Cardiac septum (tissue), 1 donor: ENCODE data around the gene GAPT. TPM values are rescaled to one million over a fixed set of nuclear protein-coding genes. Genes with fewer than 3 reads are reported as not detected.

Source experiments
- microRNA-seq: library from miRNA; unstranded; fragments of <30 nt; microRNA quantifications from one replicate; pipeline ENCODE4 v1.2.0, GENCODE V29; 2020
- total RNA-seq: library from RNA; stranded (reverse); fragmentation: NEBNext Ultra II Directional; extraction: Animal tissue kit (Norgen Biotek cat#: 25700); gene quantifications from one replicate; pipeline ENCODE4 v1.2.1, GENCODE V29; 2021
- donor health status: DM: no; HTN: no; CAD: no.

GAPT gene
- total RNA-seq, 1 donor from 2014 or later, result 0.27 TPM

Small RNA genes within 50 kb of the gene (microRNA-seq; reads per million reads assigned to microRNA genes)
- gene MIR548AE2, result not detected

Other genes starting within 250 kb of the GAPT start
- 117 TPM for gene PLK2, start 31.3 kb upstream of the GAPT start, total RNA-seq
- 0.59 TPM for gene RAB3C, start 91.6 kb downstream of the GAPT start, total RNA-seq